GM21447 (cell line): ENCODE data around the gene BCAR3.
A peak's percentile ranks its signal among the peaks of the same experiment; 100 is the strongest.

Source experiments
- ATAC-seq: cut with Tn5 transposase; IDR thresholded peaks from one replicate; pipeline ENCODE4 v1.9.1; 2021; ENCODE audit not compliant: unreplicated experiment

Gene BCAR3

GRCh38 chr1:93641527-93641926 lies 40.1 kb downstream of the BCAR3 start:
- no peak for ATAC-seq

DNA sequence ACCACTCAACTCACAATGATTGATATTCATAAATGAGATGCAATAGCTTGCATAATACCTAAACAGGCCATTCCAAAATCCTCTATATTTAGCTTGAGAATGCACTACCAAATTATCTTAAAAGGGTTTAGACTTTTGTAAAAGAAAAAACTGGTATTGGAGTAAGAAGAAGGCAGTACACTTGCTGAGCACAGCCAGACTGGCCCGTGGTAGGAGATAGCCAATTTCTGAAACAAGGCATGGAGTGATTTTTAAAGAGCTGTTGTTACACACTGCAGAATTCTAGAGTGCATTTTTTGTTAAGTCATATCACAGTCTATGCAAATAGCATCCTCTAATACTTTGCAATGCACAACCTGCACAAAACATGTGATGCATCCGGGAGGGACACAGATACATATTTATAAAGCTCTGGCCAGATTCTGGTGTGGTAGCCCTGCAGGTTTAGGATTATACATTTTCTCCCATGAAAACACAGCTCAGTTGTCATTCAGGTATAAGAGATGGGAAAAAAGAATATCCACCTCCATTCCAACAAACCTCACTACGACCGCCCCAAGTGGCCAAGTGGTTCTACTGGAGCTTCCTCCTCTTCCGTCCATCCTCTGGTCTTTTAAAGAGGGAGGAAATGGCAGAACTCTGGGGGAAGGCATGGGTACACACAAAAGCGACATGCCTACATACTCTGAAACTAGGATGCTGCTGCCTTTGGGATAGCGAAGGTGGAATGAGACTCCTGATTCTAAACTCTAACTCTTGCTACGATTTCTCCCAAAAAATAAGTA lies 40.8 kb downstream of the BCAR3 start:
- no peak for ATAC-seq

GRCh38 chr1:93638981-93639380 lies 42.7 kb downstream of the BCAR3 start:
- no peak for ATAC-seq

DNA sequence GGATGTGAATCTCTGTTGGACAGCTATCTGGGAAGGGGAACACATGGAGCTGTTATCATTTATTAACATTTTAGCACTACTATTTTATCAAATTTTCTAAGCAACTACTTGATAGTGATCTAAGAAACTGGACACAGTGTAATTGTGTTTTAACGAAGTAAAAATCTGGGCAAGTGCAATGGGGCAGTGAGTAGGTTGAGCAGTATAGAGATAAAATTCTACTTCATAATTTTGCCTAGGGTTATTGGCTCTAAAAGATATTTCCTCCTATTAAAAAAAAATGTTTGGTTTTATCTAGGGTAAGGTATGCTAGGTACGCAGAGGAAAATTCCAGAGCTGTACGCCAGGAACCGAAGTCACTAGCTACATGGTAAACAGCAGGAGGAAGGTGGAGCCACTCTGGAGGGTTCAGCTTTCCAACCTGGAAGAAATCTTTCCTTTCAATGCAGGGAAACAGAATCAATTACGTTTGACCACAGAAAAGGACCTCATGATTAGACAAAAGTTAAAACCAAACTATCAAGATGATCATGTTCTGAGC lies 43.3 kb downstream of the BCAR3 start:
- no peak for ATAC-seq

- ATAC-seq = no peak
Measured at GRCh38 chr1:93636712-93637111, 44.9 kb downstream of the BCAR3 start.

- no peak for ATAC-seq
Measured at GRCh38 chr1:93635614-93636543, 45.8 kb downstream of the BCAR3 start.

- no peak for ATAC-seq
Measured at GRCh38 chr1:93633313-93633712, 48.3 kb downstream of the BCAR3 start.

- ATAC-seq = no peak
Measured at GRCh38 chr1:93631626-93632365, 49.8 kb downstream of the BCAR3 start.

DNA sequence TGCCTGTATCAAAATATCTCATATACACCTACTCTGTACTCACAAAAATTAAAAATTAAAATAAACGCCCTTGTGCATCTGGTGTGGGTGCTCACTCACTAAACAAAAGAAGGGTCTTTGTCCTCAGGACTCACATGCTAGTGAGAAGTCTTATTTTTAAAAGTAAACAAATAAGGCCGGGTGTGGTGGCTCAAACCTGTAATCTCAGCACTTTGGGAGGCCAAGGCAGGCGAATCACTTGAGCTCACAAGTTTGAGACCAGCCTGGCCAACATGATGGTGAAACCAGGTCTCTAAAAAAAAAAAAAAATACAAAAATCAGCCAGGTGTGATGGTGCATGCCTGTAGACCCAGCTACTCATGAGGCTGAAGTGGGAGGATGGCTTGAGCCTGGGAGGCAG lies 51.5 kb downstream of the BCAR3 start:
- no peak for ATAC-seq

DNA sequence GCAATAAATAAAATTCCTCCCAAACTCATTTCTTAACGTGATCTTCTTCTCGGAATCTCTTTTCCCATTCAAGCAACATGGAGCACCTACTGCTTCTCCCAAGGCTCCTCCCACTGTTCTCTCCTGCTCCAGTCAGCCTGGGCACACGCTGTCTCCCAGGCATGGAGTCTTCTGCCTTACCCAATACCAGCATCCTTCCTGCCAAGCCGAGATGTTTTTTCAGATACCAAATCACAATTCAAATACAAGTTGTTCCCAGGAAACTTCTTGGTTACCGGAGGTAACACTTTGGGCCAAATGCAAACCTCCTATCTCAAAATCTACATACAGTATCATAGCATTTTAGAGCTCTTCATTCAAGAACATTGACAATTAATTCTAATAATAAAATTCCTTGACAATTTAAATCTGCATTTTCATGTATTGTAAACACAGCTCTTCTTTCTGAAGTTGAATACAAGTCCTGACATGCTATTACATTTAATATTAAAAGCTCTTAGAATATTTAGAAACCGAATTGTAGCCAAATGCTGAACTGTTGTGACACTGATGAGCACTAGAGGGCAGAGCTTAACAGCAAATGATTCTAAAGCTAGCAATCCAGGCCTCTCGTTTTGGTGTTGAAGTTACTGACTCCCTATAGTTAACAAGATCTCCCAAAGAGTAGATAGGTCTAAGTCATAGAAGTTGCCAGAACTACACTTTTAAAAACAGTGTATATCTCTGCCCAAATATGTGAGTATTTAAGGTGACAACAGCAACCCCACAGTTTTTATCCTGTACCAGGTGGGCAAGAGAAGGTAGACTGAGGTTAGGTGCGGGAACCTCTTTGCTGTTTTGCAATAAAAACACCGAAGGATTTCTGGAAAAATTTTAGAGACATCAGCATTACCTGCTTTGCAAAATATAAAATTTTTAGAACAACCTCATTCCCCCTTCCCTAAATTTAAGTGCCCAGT lies 52.3 kb downstream of the BCAR3 start:
- peak; percentile 51 for ATAC-seq

GRCh38 chr1:93628681-93629080 lies 53.0 kb downstream of the BCAR3 start:
- no peak for ATAC-seq

- no peak for ATAC-seq
Measured at GRCh38 chr1:93625582-93626327, 55.9 kb downstream of the BCAR3 start.

DNA sequence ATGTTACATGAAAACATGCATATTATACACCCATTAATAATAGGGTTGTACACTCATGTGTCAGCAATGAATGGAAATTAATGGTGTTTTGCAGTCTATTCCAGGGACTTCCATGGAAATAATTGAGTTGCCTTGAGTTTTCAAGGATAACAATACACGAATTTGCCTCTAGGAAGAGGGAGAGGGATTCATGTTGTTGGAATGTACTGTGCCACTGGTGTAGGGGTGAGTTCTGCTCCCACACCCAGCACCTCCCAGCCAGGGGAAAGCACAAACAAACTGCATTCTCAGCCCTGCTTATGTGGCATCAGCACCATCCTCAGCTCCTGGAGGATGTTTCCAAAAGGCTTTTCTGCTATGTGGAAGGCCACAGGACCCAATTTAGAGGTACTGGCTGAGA lies 57.8 kb downstream of the BCAR3 start:
- no peak for ATAC-seq

DNA sequence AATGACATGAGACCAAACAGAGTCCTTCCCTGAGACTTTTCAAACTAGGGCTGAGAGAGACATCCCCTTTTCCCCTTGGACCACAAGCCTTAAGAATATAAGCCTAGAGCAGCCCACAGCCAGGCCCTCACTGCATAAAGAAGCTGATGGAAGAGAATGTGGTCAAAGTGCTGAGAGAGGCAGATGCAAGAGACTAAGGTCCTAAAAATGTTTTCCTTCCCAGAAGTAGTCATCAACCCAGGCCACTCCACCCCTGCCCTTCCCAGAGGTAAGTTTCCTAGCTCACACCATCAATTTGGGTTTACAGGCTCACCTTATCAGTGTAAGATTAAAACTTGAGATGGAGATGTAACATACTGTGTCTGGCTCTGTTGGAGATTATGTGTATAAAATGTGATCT lies 58.2 kb downstream of the BCAR3 start:
- no peak for ATAC-seq

- ATAC-seq = no peak
Measured at GRCh38 chr1:93621246-93621645, 60.4 kb downstream of the BCAR3 start.

DNA sequence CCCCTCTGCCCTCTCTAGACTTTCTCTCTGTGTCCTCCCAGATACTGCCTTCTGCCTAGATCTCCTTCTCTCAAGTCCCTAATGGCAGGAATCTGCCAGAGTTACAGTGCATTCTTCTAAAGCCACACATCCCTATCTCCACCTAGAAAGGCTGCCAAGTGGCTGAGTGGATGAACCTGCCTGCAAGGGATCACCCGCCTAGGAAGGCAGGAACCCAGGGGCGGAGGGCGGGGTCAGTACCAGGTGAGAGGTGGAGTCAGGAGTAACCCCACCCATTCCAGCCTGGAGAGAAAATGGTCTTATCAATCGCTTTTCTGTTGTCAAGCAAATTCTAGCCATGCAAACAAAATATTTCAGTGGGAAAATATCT lies 60.8 kb downstream of the BCAR3 start:
- no peak for ATAC-seq

GRCh38 chr1:93620172-93620840 lies 61.3 kb downstream of the BCAR3 start:
- no peak for ATAC-seq

DNA sequence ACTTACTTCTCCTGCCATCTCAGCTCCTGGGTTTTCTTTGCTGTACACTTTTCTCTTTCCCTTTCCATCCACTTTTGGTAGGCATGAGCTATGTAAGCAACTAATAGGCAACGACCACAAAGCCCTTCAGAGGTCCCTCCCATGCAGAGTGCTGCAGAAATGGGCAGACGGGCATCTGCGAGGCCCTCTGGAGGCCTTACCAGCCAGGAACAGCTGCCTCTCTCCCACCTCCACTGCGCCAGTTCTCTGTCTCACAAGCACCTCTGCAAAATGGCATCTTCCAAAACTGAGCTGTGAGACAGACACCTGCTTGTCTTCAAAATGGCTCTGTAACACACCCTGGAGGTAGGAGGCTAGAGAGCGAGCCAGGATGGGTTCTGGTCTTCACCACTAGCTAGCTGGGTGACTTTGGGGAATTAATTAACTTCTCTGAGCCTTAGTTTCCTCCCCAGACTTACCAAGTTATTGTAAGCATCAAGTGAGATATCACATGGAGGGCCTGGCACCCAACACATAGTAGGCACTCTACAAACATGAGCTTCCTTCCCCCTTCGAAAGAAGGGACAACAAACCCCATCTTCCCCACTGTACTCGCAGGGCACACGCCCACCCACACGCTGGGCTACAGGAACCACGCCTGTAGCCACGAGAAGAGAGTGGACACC lies 62.0 kb downstream of the BCAR3 start:
- no peak for ATAC-seq
